K562 (cell line): ENCODE data around the gene ANTKMT. TPM values are rescaled to one million over a fixed set of nuclear protein-coding genes. Genes with fewer than 3 reads are reported as not detected.

Experiments used
- ATAC-seq: fragments of 200-7000 bp; cut with Tn5 transposase; 3 replicates; pipeline ENCODE4 v1.9.1; 2020; ENCODE audit warnings: moderate library complexity
- BruUV-seq: library from RNA; stranded (reverse); fragments of 400-500 nt; replicated peaks from 2 replicates; lab custom pipeline; 2021; lab: Mats Ljungman, UMichigan
- CTCF ChIA-PET: fragments of 300-600 bp; formaldehyde crosslinking; extraction: SDS; loops from one replicate; lab custom pipeline; 2021; ENCODE audit warnings: low intra/inter-chr PET ratio; lab: Yijun Ruan, JAX
- POLR2A ChIA-PET: fragments of 300-600, 350-650 bp; sonication (Branson Sonifier 250); formaldehyde crosslinking; extraction: SDS; loops from one replicate; lab custom pipeline; 2021; ENCODE audit warnings: antibody characterized with exemption, inconsistent platforms; lab: Yijun Ruan, JAX
- DNase-seq, 4 experiments: peaks; one replicate each; pipeline versions ENCODE4 v3.0.0 to v3.0.0-alpha.2; 2011 to 2018; ENCODE audit warnings: low spot score in 3 of 4, mixed read lengths in 3 of 4; ENCODE audit errors: extremely low read depth in 1 of 4
- FAIRE-seq: peaks from 2 replicates; lab custom pipeline; 2011; peaks lifted over from hg19 to GRCh38; lab: Jason Lieb, UNC
- H2AFZ ChIP-seq: 2 replicates; pipeline ENCODE4 v1.6.0; 2011; ENCODE audit warnings: low read depth, low read length, control low read depth, inconsistent platforms
- H3K27ac ChIP-seq: fragments of 200-600 bp; 3 replicates; pipeline ENCODE4 v1.8.0; 2011; ENCODE audit warnings: low read depth, mild to moderate bottlenecking, control low read depth, inconsistent platforms, low read length, moderate library complexity, mixed read lengths; ENCODE audit errors: extremely low read depth
- H3K27me3 ChIP-seq, 2 experiments: fragments of 300-600 bp in 1 of 2; 2 replicates in 1 of 2; 3 replicates in 1 of 2; pipeline versions ENCODE4 v1.6.0 to v1.8.0; 2011; ENCODE audit warnings: inconsistent platforms in 2 of 2, low read length in 2 of 2, mild to moderate bottlenecking in 1 of 2, mixed read lengths in 1 of 2, moderate library complexity in 1 of 2; ENCODE audit not compliant: control insufficient read depth in 2 of 2, insufficient read depth in 2 of 2
- H3K36me3 ChIP-seq: fragments of 300-600 bp; 3 replicates; pipeline ENCODE4 v1.8.0; 2011; ENCODE audit warnings: mild to moderate bottlenecking, low read length, inconsistent platforms; ENCODE audit not compliant: control insufficient read depth, insufficient read depth
- H3K4me1 ChIP-seq, 2 experiments: fragments of 200-600 bp in 1 of 2; replicated peaks in 1 of 2; 2 replicates in 1 of 2; 3 replicates in 1 of 2; pipeline versions ENCODE4 v1.5.1 to v1.8.0; 2011; ENCODE audit warnings: inconsistent platforms in 2 of 2, low read length in 2 of 2, mild to moderate bottlenecking in 1 of 2, mixed read lengths in 1 of 2, moderate library complexity in 1 of 2; ENCODE audit not compliant: control insufficient read depth in 2 of 2, insufficient read depth in 2 of 2
- H3K4me2 ChIP-seq: 2 replicates; pipeline ENCODE4 v1.6.1; 2011; ENCODE audit warnings: low read length, control low read depth, inconsistent platforms, mixed read lengths; ENCODE audit not compliant: insufficient read depth
- H3K4me3 ChIP-seq: fragments of 200-600 bp; sonication (generic), shearing (Covaris generic); 2 replicates; pipeline ENCODE4 v1.5.1; 2016; ENCODE audit warnings: control low read depth, inconsistent platforms
- H3K79me2 ChIP-seq: fragments of 200-600 bp; 3 replicates; pipeline ENCODE4 v1.8.0; 2011; ENCODE audit warnings: low read length, inconsistent platforms; ENCODE audit not compliant: control insufficient read depth, insufficient read depth
- H3K9ac ChIP-seq, 2 experiments: 2 replicates each; pipeline versions ENCODE4 v1.6.0 to v1.6.1; 2011; ENCODE audit warnings: low read depth in 2 of 2, low read length in 2 of 2, control low read depth in 1 of 2, inconsistent platforms in 1 of 2, mild to moderate bottlenecking in 1 of 2, mixed read lengths in 1 of 2; ENCODE audit not compliant: insufficient read depth in 1 of 2
- H3K9me1 ChIP-seq: one replicate; pipeline ENCODE4 v1.6.0; 2011; ENCODE audit warnings: inconsistent platforms, mild to moderate bottlenecking, low read length, moderate library complexity; ENCODE audit not compliant: control insufficient read depth, insufficient read depth
- H3K9me3 ChIP-seq: replicated peaks from 2 replicates; pipeline ENCODE4 v1.5.1; 2011; ENCODE audit warnings: low read depth, low read length, inconsistent platforms; ENCODE audit not compliant: control insufficient read depth, insufficient read depth
- H4K20me1 ChIP-seq: replicated peaks from 2 replicates; pipeline ENCODE4 v1.6.1; 2011; ENCODE audit warnings: low read length, inconsistent platforms, mixed read lengths; ENCODE audit not compliant: control insufficient read depth, insufficient read depth
- CTCF ChIP-seq, 3 experiments: IDR thresholded peaks in 2 of 3; conservative IDR thresholded peaks in 1 of 3; 2 replicates each; pipeline ENCODE4 v1.5.1; 2011 to 2012; ENCODE audit warnings: low read length in 3 of 3, mild to moderate bottlenecking in 3 of 3, control low read depth in 2 of 3, improper control_type of control experiment in 1 of 3, inconsistent platforms in 1 of 3, low read depth in 1 of 3, mixed read lengths in 1 of 3, moderate library complexity in 1 of 3; ENCODE audit not compliant: insufficient read depth in 2 of 3
- ELF2 ChIP-seq: fragments of 250-450 bp; sonication (Bioruptor Pico); IDR thresholded peaks from 2 replicates; pipeline ENCODE4 v1.5.0; 2021; ENCODE audit warnings: mild to moderate bottlenecking
- TFAP4 ChIP-seq: sonication (generic); formaldehyde crosslinking; IDR thresholded peaks from 2 replicates; pipeline ENCODE4 v1.8.0; 2022; ENCODE audit warnings: missing genetic modification reagents, mild to moderate bottlenecking, moderate library complexity, borderline replicate concordance
- ZNF354B ChIP-seq: fragments of 250-450 bp; sonication (Bioruptor Pico); IDR thresholded peaks from 2 replicates; pipeline ENCODE4 v1.4.0; 2020
- WGBS: fragments of 100-300 bp; shearing (Covaris generic); methylation state at CpG from one replicate; pipeline ENCODE4 v1.1.6; 2016; ENCODE audit warnings: low coverage, mixed read lengths; ENCODE audit not compliant: insufficient coverage; ENCODE audit errors: missing lambda C conversion rate; 5-methylcytosine and 5-hydroxymethylcytosine counted together
- in situ Hi-C: fragments of 300-500 bp; cut with MboI; formaldehyde crosslinking; loops from 4 replicates; pipeline ENCODE4 v1.15.0; 2018; ENCODE audit warnings: inconsistent platforms, mixed read lengths
- intact Hi-C: fragments of 100-400 bp; cut with micrococcal nuclease; formaldehyde crosslinking; loops from 2 replicates; pipeline ENCODE4 v1.14.2; 2022
- polyA plus RNA-seq, 8 experiments: library from polyadenylated mRNA; depleted of rRNA in 4 of 8; stranded (reverse) in 5 of 8; unstranded in 3 of 8; fragments of >200 nt; fragmentation: Nextera tagmentation in 2 of 8; fragmentation: Illumina TruSeq in 1 of 8; extraction: Ambion mirVana in 2 of 8; extraction: Trizol in 1 of 8; gene quantifications; 2 replicates each; pipeline versions ENCODE4 v1.2.1 to v1.2.3, GENCODE V29; 2011 to 2014; ENCODE audit warnings: inconsistent platforms in 1 of 8, missing spikeins in 1 of 8
- total RNA-seq, 7 experiments: library from RNA; depleted of rRNA in 6 of 7; stranded (reverse); fragments of >200 nt in 6 of 7; fragmentation: Illumina TruSeq in 2 of 7; extraction: Trizol in 2 of 7; gene quantifications; 2 replicates each; pipeline versions ENCODE4 v1.2.1 to v1.2.3, GENCODE V29; 2011 to 2021; ENCODE audit warnings: low replicate concordance in 1 of 7

The ANTKMT gene
- total and polyA plus RNA-seq, 9 of the 15 experiments (the other 6 are each of a cell fraction or from before 2014, with no cell fraction given) = 0.58 to 217 (median 19.1) TPM

- peaks cover 84% of the 10 kb centered on the region; the same call in 2 of the 3 replicates for H3K36me3 ChIP-seq
- no peak for FAIRE-seq
- peaks cover 18% of the 10 kb centered on the region for H3K79me2 ChIP-seq
- no peak for DNase-seq
- no peaks in the 10 kb centered on the region for H3K27me3 ChIP-seq
- H3K27ac ChIP-seq = no peak overlapping the region
- intact Hi-C loops = no loop called here
- no peaks in the 10 kb centered on the region for H3K9me3 ChIP-seq
- H2AFZ ChIP-seq = no peak overlapping the region
- in situ Hi-C loops = no loop called here
- peaks cover 5% of the 10 kb centered on the region for H3K9me1 ChIP-seq
- no TSS peak for BruUV-seq
- H3K4me1 ChIP-seq = peaks cover 13 to 96% of the 10 kb centered on the region in 2 experiments
- no peak for ATAC-seq
- H3K4me2 ChIP-seq = no peak overlapping the region
- TF ChIP-seq TFAP4 (CRISPR knock-in tag) (0 out of 2 replicates have a peak, but pooled peaks have one; percentile 17), CTCF (IDR thresholded peaks at IDR 0.05 in 2 of 3, conservative IDR thresholded peaks at IDR 0.05 in 1 of 3; ENCODE audit: insufficient read depth in 2 of 3, low read depth in 1 of 3, low read length in 3 of 3) (0 out of 6 replicates have a peak, but pooled peaks of 2 of the 3 experiments have one; percentile 9 to 11), ZNF354B (CRISPR knock-in tag) (no peak), ELF2 (no peak)
- no peak overlapping the region for H3K4me3 ChIP-seq
- H4K20me1 ChIP-seq = no peaks in the 10 kb centered on the region; the same call in 1 of the 2 replicates
- CTCF ChIA-PET = interaction anchor here (0.6 kb wide), 1 partner anchor 52 kb away, joined by 3 read pairs; no protein-coding TSS in a partner anchor
- 91% methylated on average over 7 of the region's 13 CpGs for WGBS
- no peak overlapping the region for H3K9ac ChIP-seq
- POLR2A ChIA-PET = no interaction called here
These were observed 12.0 kb downstream of the ANTKMT start for GRCh38 chr16:732936-733335.
